ENCODE data around the gene DEK.

GRCh38 chr6:18284261-18284660 is 19.9 kb upstream of the DEK start:
- TF ChIP-seq CTCF (IDR thresholded peaks at IDR 0.05; ENCODE audit: insufficient read depth, low read depth, low read length) (no peak), EZH2 (IDR thresholded peaks at IDR 0.05; ENCODE audit: insufficient read depth, low read length) (no peak)

Measured in astrocyte (in vitro differentiated cells and primary cell).